ENCODE data around the gene CCP110. TPM values are rescaled to one million over a fixed set of nuclear protein-coding genes. Genes with fewer than 3 reads are reported as not detected.

Gene CCP110
- total RNA-seq, 1 experiment from 2014 or later, result 21.6 TPM

GRCh38 chr16:19486750-19487325 is 36.9 kb upstream of the CCP110 start:
- H3K4ac ChIP-seq (ENCODE audit: low read depth, low read length), result no peak overlapping the region
- no peaks in the 10 kb centered on the region for H3K23me2 ChIP-seq (ENCODE audit: insufficient read length, low read depth, low read length, poor library complexity, severe bottlenecking)
- H2BK20ac ChIP-seq (ENCODE audit: low read depth, low read length, poor library complexity, severe bottlenecking), result no peak overlapping the region
- no CpG with 5 or more reads among the region's 10 CpGs for WGBS (ENCODE audit: extremely low coverage, insufficient read length, low lambda C conversion rate)
- H3K4me1 ChIP-seq (ENCODE audit: insufficient read depth, low read length), result peaks cover 10% of the 10 kb centered on the region; the same call in 1 of the 2 replicates
- H3K27ac ChIP-seq (ENCODE audit: insufficient read length, low read depth, low read length), result no peak overlapping the region
- no peaks in the 10 kb centered on the region for H3K79me2 ChIP-seq (ENCODE audit: insufficient read depth, low read length)
- H3K23ac ChIP-seq (ENCODE audit: insufficient read length, low read depth, low read length), result no peak overlapping the region
- no peak overlapping the region for H3K9ac ChIP-seq (ENCODE audit: extremely low read depth, insufficient read length, low read length)
- H3K4me3 Mint-ChIP-seq, result no peak overlapping the region
- no peak overlapping the region for H2BK12ac ChIP-seq (ENCODE audit: insufficient read length, low read depth, low read length)
- peaks cover 4 to 11% of the 10 kb centered on the region in 2 experiments; a peak in 3 of 5 replicates for H3K9me3 Mint-ChIP-seq
- no peak for DNase-seq
- peaks cover 3% of the 10 kb centered on the region for H3K27me3 Mint-ChIP-seq (ENCODE audit: low read depth)
- H3K4me1 Mint-ChIP-seq, result peaks cover 23 to 33% of the 10 kb centered on the region in 2 experiments
- no peak overlapping the region for H2BK15ac ChIP-seq (ENCODE audit: low read depth, low read length)
- no peak overlapping the region for H3T11ph ChIP-seq (ENCODE audit: low read length)
- no peak overlapping the region for H3K56ac ChIP-seq (ENCODE audit: insufficient read length, low read depth, low read length)
- no peaks in the 10 kb centered on the region for H4K20me1 ChIP-seq (ENCODE audit: control insufficient read depth, insufficient read depth, insufficient read length)
- no peak overlapping the region; a peak in 1 of 7 replicates for H3K27ac Mint-ChIP-seq
- H3K18ac ChIP-seq (ENCODE audit: insufficient read length, low read depth, low read length), result no peak overlapping the region
- no peak overlapping the region for H4K8ac ChIP-seq (replicated peaks; ENCODE audit: insufficient read length, low read depth, low read length)
- TF ChIP-seq, protein P1, sequence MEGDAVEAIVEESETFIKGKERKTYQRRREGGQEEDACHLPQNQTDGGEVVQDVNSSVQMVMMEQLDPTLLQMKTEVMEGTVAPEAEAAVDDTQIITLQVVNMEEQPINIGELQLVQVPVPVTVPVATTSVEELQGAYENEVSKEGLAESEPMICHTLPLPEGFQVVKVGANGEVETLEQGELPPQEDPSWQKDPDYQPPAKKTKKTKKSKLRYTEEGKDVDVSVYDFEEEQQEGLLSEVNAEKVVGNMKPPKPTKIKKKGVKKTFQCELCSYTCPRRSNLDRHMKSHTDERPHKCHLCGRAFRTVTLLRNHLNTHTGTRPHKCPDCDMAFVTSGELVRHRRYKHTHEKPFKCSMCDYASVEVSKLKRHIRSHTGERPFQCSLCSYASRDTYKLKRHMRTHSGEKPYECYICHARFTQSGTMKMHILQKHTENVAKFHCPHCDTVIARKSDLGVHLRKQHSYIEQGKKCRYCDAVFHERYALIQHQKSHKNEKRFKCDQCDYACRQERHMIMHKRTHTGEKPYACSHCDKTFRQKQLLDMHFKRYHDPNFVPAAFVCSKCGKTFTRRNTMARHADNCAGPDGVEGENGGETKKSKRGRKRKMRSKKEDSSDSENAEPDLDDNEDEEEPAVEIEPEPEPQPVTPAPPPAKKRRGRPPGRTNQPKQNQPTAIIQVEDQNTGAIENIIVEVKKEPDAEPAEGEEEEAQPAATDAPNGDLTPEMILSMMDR (conservative IDR thresholded peaks at IDR 0.05), result no peak
- H2BK120ac ChIP-seq (ENCODE audit: low read depth, low read length, poor library complexity, severe bottlenecking), result no peak overlapping the region
- no peak overlapping the region for H2BK5ac ChIP-seq (ENCODE audit: insufficient read length, low read length)
- H3K9me3 ChIP-seq (ENCODE audit: control insufficient read depth, low read depth, low read length), result no peaks in the 10 kb centered on the region
- no peak overlapping the region for H3K14ac ChIP-seq (ENCODE audit: insufficient read depth, low read length)
- H3K79me1 ChIP-seq (ENCODE audit: insufficient read depth, low read depth, low read length, poor library complexity, severe bottlenecking), result no peaks in the 10 kb centered on the region
- no peak overlapping the region for H4K5ac ChIP-seq (ENCODE audit: insufficient read length, low read depth, low read length)
- H3K36me3 Mint-ChIP-seq (ENCODE audit: insufficient read depth in 1 of 3, low read depth in 3 of 3), result peaks cover 0 to 18% (median 9%) of the 10 kb centered on the region in 3 experiments
- H3K27me3 ChIP-seq (ENCODE audit: insufficient read depth, low read length), result no peaks in the 10 kb centered on the region
- no peak overlapping the region for H2AK5ac ChIP-seq (ENCODE audit: insufficient read length, low read length)
- H3K4me2 ChIP-seq (ENCODE audit: insufficient read depth, insufficient read length, low read length), result no peak overlapping the region
- H4K91ac ChIP-seq (ENCODE audit: insufficient read length, low read depth, low read length), result no peak overlapping the region
- H2AFZ ChIP-seq (ENCODE audit: low read length), result no peak overlapping the region

Measured in H9 (cell line).